H9 (cell line): ENCODE data around the gene APOB. TPM values are rescaled to one million over a fixed set of nuclear protein-coding genes. Genes with fewer than 3 reads are reported as not detected.

ENCODE experiments used
- DNase-seq: peaks from one replicate; pipeline ENCODE4 v3.0.0-alpha.2; 2017
- H2AFZ ChIP-seq: one replicate; pipeline ENCODE4 v1.6.1; 2013; ENCODE audit warnings: mild to moderate bottlenecking, low read length, control low read depth, moderate library complexity
- H2AK5ac ChIP-seq: 2 replicates; pipeline ENCODE4 v1.6.1; 2013; ENCODE audit warnings: low read length, control low read depth, mixed read lengths; ENCODE audit not compliant: insufficient read length
- H2BK120ac ChIP-seq: one replicate; pipeline ENCODE4 v1.6.1; 2013; ENCODE audit warnings: low read depth, mild to moderate bottlenecking, low read length, control low read depth, inconsistent platforms; ENCODE audit not compliant: poor library complexity, severe bottlenecking
- H2BK12ac ChIP-seq: 2 replicates; pipeline ENCODE4 v1.6.1; 2013; ENCODE audit warnings: low read length, control low read depth, mixed read lengths, low read depth; ENCODE audit not compliant: insufficient read length
- H2BK15ac ChIP-seq: 2 replicates; pipeline ENCODE4 v1.6.1; 2013; ENCODE audit warnings: low read depth, low read length, control low read depth
- H2BK20ac ChIP-seq: one replicate; pipeline ENCODE4 v1.6.1; 2013; ENCODE audit warnings: low read depth, mild to moderate bottlenecking, low read length, control low read depth, inconsistent platforms; ENCODE audit not compliant: poor library complexity, severe bottlenecking
- H2BK5ac ChIP-seq: 2 replicates; pipeline ENCODE4 v1.6.1; 2013; ENCODE audit warnings: low read length, control low read depth, mixed read lengths; ENCODE audit not compliant: insufficient read length
- H3K14ac ChIP-seq: 2 replicates; pipeline ENCODE4 v1.6.1; 2013; ENCODE audit warnings: low read length, control low read depth; ENCODE audit not compliant: insufficient read depth
- H3K18ac ChIP-seq: 2 replicates; pipeline ENCODE4 v1.6.1; 2013; ENCODE audit warnings: low read depth, mild to moderate bottlenecking, mixed read lengths, low read length, control low read depth; ENCODE audit not compliant: insufficient read length
- H3K23ac ChIP-seq: 2 replicates; pipeline ENCODE4 v1.6.1; 2013; ENCODE audit warnings: low read length, control low read depth, mixed read lengths, low read depth; ENCODE audit not compliant: insufficient read length
- H3K23me2 ChIP-seq: 2 replicates; pipeline ENCODE4 v1.6.1; 2013; ENCODE audit warnings: low read depth, mild to moderate bottlenecking, mixed read lengths, low read length, control low read depth; ENCODE audit not compliant: insufficient read length, poor library complexity, severe bottlenecking
- H3K27ac ChIP-seq: 2 replicates; pipeline ENCODE4 v1.5.1; 2013; ENCODE audit warnings: low read length, control low read depth, mixed read lengths, low read depth; ENCODE audit not compliant: insufficient read length
- H3K27me3 ChIP-seq: 2 replicates; pipeline ENCODE4 v1.6.1; 2013; ENCODE audit warnings: low read length, control low read depth, inconsistent platforms; ENCODE audit not compliant: insufficient read depth
- H3K4ac ChIP-seq: 2 replicates; pipeline ENCODE4 v1.6.1; 2013; ENCODE audit warnings: low read depth, mild to moderate bottlenecking, control low read depth, inconsistent platforms, low read length, moderate library complexity
- H3K4me1 ChIP-seq: 2 replicates; pipeline ENCODE4 v1.6.1; 2013; ENCODE audit warnings: low read length, control low read depth, inconsistent platforms; ENCODE audit not compliant: insufficient read depth
- H3K4me2 ChIP-seq: 2 replicates; pipeline ENCODE4 v1.6.1; 2013; ENCODE audit warnings: low read length, control low read depth, mixed read lengths; ENCODE audit not compliant: insufficient read length, insufficient read depth
- H3K56ac ChIP-seq: 2 replicates; pipeline ENCODE4 v1.6.1; 2013; ENCODE audit warnings: low read depth, mild to moderate bottlenecking, mixed read lengths, low read length, control low read depth; ENCODE audit not compliant: insufficient read length
- H3K79me1 ChIP-seq: 2 replicates; pipeline ENCODE4 v1.6.1; 2013; ENCODE audit warnings: low read depth, mild to moderate bottlenecking, moderate library complexity, low read length, control low read depth, inconsistent platforms; ENCODE audit not compliant: insufficient read depth, poor library complexity, severe bottlenecking
- H3K79me2 ChIP-seq: 2 replicates; pipeline ENCODE4 v1.6.1; 2013; ENCODE audit warnings: low read length, control low read depth, inconsistent platforms; ENCODE audit not compliant: insufficient read depth
- H3K9ac ChIP-seq: 2 replicates; pipeline ENCODE4 v1.6.1; 2013; ENCODE audit warnings: low read length, control low read depth, mixed read lengths; ENCODE audit not compliant: insufficient read length; ENCODE audit errors: extremely low read depth
- H3K9me3 ChIP-seq: one replicate; pipeline ENCODE4 v1.6.1; 2013; ENCODE audit warnings: low read depth, low read length, inconsistent platforms; ENCODE audit not compliant: control insufficient read depth
- H3T11ph ChIP-seq: one replicate; pipeline ENCODE4 v1.6.1; 2013; ENCODE audit warnings: mild to moderate bottlenecking, low read length, control low read depth, inconsistent platforms
- H4K20me1 ChIP-seq: one replicate; pipeline ENCODE4 v1.6.1; 2013; ENCODE audit not compliant: control insufficient read depth, insufficient read length, insufficient read depth
- H4K5ac ChIP-seq: 2 replicates; pipeline ENCODE4 v1.6.1; 2013; ENCODE audit warnings: low read depth, mild to moderate bottlenecking, mixed read lengths, low read length, control low read depth; ENCODE audit not compliant: insufficient read length
- H4K8ac ChIP-seq: replicated peaks from 2 replicates; pipeline ENCODE4 v1.6.1; 2013; ENCODE audit warnings: low read length, control low read depth, mixed read lengths, low read depth; ENCODE audit not compliant: insufficient read length
- H4K91ac ChIP-seq: 2 replicates; pipeline ENCODE4 v1.6.1; 2013; ENCODE audit warnings: low read depth, mild to moderate bottlenecking, moderate library complexity, mixed read lengths, low read length, control low read depth; ENCODE audit not compliant: insufficient read length
- H3K27ac Mint-ChIP-seq, 3 experiments: 2 replicates in 2 of 3; 3 replicates in 1 of 3; pipeline ENCODE4 v1.8.0; 2020 to 2021; ENCODE audit warnings: mixed read lengths in 3 of 3, mild to moderate bottlenecking in 1 of 3, moderate library complexity in 1 of 3
- H3K27me3 Mint-ChIP-seq: 2 replicates; pipeline ENCODE4 v1.8.0; 2021; ENCODE audit warnings: low read depth, mild to moderate bottlenecking, moderate library complexity, mixed read lengths
- H3K36me3 Mint-ChIP-seq, 3 experiments: 2 replicates in 2 of 3; 3 replicates in 1 of 3; pipeline ENCODE4 v1.8.0; 2020 to 2021; ENCODE audit warnings: low read depth in 3 of 3, mixed read lengths in 3 of 3; ENCODE audit not compliant: insufficient read depth in 1 of 3
- H3K4me1 Mint-ChIP-seq, 2 experiments: 2 replicates each; pipeline ENCODE4 v1.8.0; 2020; ENCODE audit warnings: mixed read lengths in 2 of 2
- H3K4me3 Mint-ChIP-seq, 2 experiments: 2 replicates in 1 of 2; 3 replicates in 1 of 2; pipeline ENCODE4 v1.8.0; 2020 to 2021; ENCODE audit warnings: mild to moderate bottlenecking in 2 of 2, mixed read lengths in 2 of 2, moderate library complexity in 1 of 2
- H3K9me3 Mint-ChIP-seq, 2 experiments: 2 replicates in 1 of 2; 3 replicates in 1 of 2; pipeline ENCODE4 v1.8.0; 2020; ENCODE audit warnings: mild to moderate bottlenecking in 2 of 2, mixed read lengths in 2 of 2, moderate library complexity in 1 of 2
- CTCF ChIP-seq: fragments of 200-600 bp; sonication (generic); conservative IDR thresholded peaks from 3 replicates; pipeline ENCODE4 v1.8.0; 2021; ENCODE audit warnings: antibody characterized with exemption, mild to moderate bottlenecking
- WGBS: extraction: QIAGEN DNeasy Blood & Tissue Kit; methylation state at CpG from one replicate; pipeline ENCODE4 v1.1.7; 2013; ENCODE audit warnings: missing lambda C conversion rate, low lambda C conversion rate, mixed read lengths; ENCODE audit not compliant: insufficient read length; ENCODE audit errors: extremely low coverage; 5-methylcytosine and 5-hydroxymethylcytosine counted together
- total RNA-seq: library from RNA; stranded (reverse); gene quantifications from 2 replicates; pipeline ENCODE4 v1.2.1, GENCODE V29; 2021

APOB gene
- total RNA-seq, 1 experiment from 2014 or later = 0.26 TPM

GRCh38 chr2:21015281-21015645 is 28.6 kb downstream of the APOB start:
- no peaks in the 10 kb centered on the region; a peak in 1 of 7 replicates for H3K36me3 Mint-ChIP-seq
- H2AFZ ChIP-seq = no peak overlapping the region
- H3K14ac ChIP-seq = no peak overlapping the region
- no peaks in the 10 kb centered on the region for H3K23me2 ChIP-seq
- no peaks in the 10 kb centered on the region; a peak in 1 of 5 replicates for H3K9me3 Mint-ChIP-seq
- no peak overlapping the region for H3K9ac ChIP-seq
- H2BK5ac ChIP-seq = no peak overlapping the region
- no peak overlapping the region for H3K27ac Mint-ChIP-seq
- no peaks in the 10 kb centered on the region for H3K27me3 ChIP-seq
- no peak overlapping the region for H4K5ac ChIP-seq
- no peak overlapping the region for H3K4me3 Mint-ChIP-seq
- no peak overlapping the region for H2BK120ac ChIP-seq
- H2BK15ac ChIP-seq = no peak overlapping the region
- no peak overlapping the region for H3K4me2 ChIP-seq
- H3K18ac ChIP-seq = no peak overlapping the region
- H4K8ac ChIP-seq = no peak overlapping the region
- no peak overlapping the region for H3K27ac ChIP-seq
- no peak overlapping the region for H2BK20ac ChIP-seq
- no peak overlapping the region for H3K23ac ChIP-seq
- H4K91ac ChIP-seq = no peak overlapping the region
- H3K56ac ChIP-seq = no peak overlapping the region
- H3K9me3 ChIP-seq = no peaks in the 10 kb centered on the region
- H3K4ac ChIP-seq = no peak overlapping the region
- TF ChIP-seq CTCF = no peak
- H3K27me3 Mint-ChIP-seq = peaks cover 11% of the 10 kb centered on the region
- H3K4me1 ChIP-seq = no peaks in the 10 kb centered on the region
- no peaks in the 10 kb centered on the region for H3K4me1 Mint-ChIP-seq
- no peaks in the 10 kb centered on the region for H4K20me1 ChIP-seq
- H3K79me1 ChIP-seq = no peaks in the 10 kb centered on the region
- H2BK12ac ChIP-seq = no peak overlapping the region
- H3T11ph ChIP-seq = no peak overlapping the region
- H2AK5ac ChIP-seq = no peak overlapping the region
- WGBS = no CpG with 5 or more reads among the region's 3 CpGs
- H3K79me2 ChIP-seq = no peaks in the 10 kb centered on the region
- DNase-seq = no peak
